K562 (cell line): ENCODE results near the gene PRICKLE4. TPM values are rescaled to one million over a fixed set of nuclear protein-coding genes. Genes with fewer than 3 reads are reported as not detected.
A peak's percentile ranks its signal among the peaks of the same experiment; 100 is the strongest.

Experiments
- ARNT ChIP-seq, 2 experiments: fragments of 450-650 bp; IDR thresholded peaks; 2 replicates each; pipeline ENCODE4 v1.6.1; 2016; ENCODE audit warnings: mild to moderate bottlenecking in 1 of 2
- ATF7 ChIP-seq: fragments of 450-650 bp; IDR thresholded peaks from 2 replicates; pipeline ENCODE4 v1.7.1; 2014; ENCODE audit warnings: mild to moderate bottlenecking, moderate library complexity
- FOSL1 ChIP-seq: fragments of 200-800 bp; sonication (Bioruptor generic); conservative IDR thresholded peaks from 2 replicates; pipeline ENCODE4 v1.6.1; 2016; ENCODE audit warnings: missing genetic modification characterization, missing compliant biosample characterization
- MAX ChIP-seq: sonication (generic); formaldehyde crosslinking; IDR thresholded peaks from 2 replicates; pipeline ENCODE4 v1.9.0; 2022; ENCODE audit warnings: mild to moderate bottlenecking, missing genetic modification reagents
- MYNN ChIP-seq, 2 experiments: sonication (generic); formaldehyde crosslinking in 1 of 2; IDR thresholded peaks; 2 replicates each; pipeline versions ENCODE4 v1.5.0 to v1.6.1; 2016 to 2020; ENCODE audit warnings: antibody characterized with exemption in 1 of 2, missing genetic modification reagents in 1 of 2
- SMARCE1 ChIP-seq: fragments of 450-650 bp; IDR thresholded peaks from 2 replicates; pipeline ENCODE4 v1.7.1; 2016; ENCODE audit warnings: mild to moderate bottlenecking
- ZBTB33 ChIP-seq: sonication (generic); formaldehyde crosslinking; IDR thresholded peaks from 2 replicates; pipeline ENCODE4 v1.8.1; 2023; ENCODE audit warnings: mild to moderate bottlenecking, missing genetic modification reagents
- ZC3H4 ChIP-seq: sonication (generic); formaldehyde crosslinking; IDR thresholded peaks from 2 replicates; pipeline ENCODE4 v1.9.0; 2021; ENCODE audit warnings: missing genetic modification reagents, borderline replicate concordance
- ZNF778 ChIP-seq: fragments of 450-650 bp; formaldehyde crosslinking; IDR thresholded peaks from 2 replicates; pipeline ENCODE4 v1.4.0; 2020; ENCODE audit warnings: mild to moderate bottlenecking, moderate library complexity
- polyA plus RNA-seq, 8 experiments: library from polyadenylated mRNA; depleted of rRNA in 4 of 8; stranded (reverse) in 5 of 8; unstranded in 3 of 8; fragments of >200 nt; fragmentation: Nextera tagmentation in 2 of 8; fragmentation: Illumina TruSeq in 1 of 8; extraction: Ambion mirVana in 2 of 8; extraction: Trizol in 1 of 8; gene quantifications; 2 replicates each; pipeline versions ENCODE4 v1.2.1 to v1.2.3, GENCODE V29; 2011 to 2014; ENCODE audit warnings: inconsistent platforms in 1 of 8, missing spikeins in 1 of 8
- total RNA-seq, 7 experiments: library from RNA; depleted of rRNA in 6 of 7; stranded (reverse); fragments of >200 nt in 6 of 7; fragmentation: Illumina TruSeq in 2 of 7; extraction: Trizol in 2 of 7; gene quantifications; 2 replicates each; pipeline versions ENCODE4 v1.2.1 to v1.2.3, GENCODE V29; 2011 to 2021; ENCODE audit warnings: low replicate concordance in 1 of 7

Gene PRICKLE4
- total and polyA plus RNA-seq, 9 of the 15 experiments (the other 6 are each of a cell fraction or from before 2014, with no cell fraction given) = 0.20 to 0.32 (median 0.27) TPM; not detected in 6

- TF ChIP-seq ZBTB33 (CRISPR knock-in tag) (peak; percentile 63; the same call in 1 of the 2 replicates), ZC3H4 (CRISPR knock-in tag) (no peak), ATF7 (peak; percentile 30; the same call in 1 of the 2 replicates), SMARCE1 (peak; percentile 56; the same call in 1 of the 2 replicates), FOSL1 (tag) (peak; percentile 67), MYNN (IDR thresholded peaks at IDR 0.05) (no peak), MYNN (CRISPR knock-in tag; IDR thresholded peaks at IDR 0.05) (0 out of 2 replicates have a peak, but pooled peaks have one; percentile 11), ARNT (IDR thresholded peaks at IDR 0.05) (no peak), ZNF778 (CRISPR knock-in tag) (no peak), MAX (no peak)
Measured at GRCh38 chr6:41824571-41825569, 44.3 kb downstream of the PRICKLE4 start (continued).
